T-helper 1 cell treated with Interleukin-12 subunit alpha and Interleukin-12 subunit beta and Interleukin-4 antibody, amounts not matched to agents 30 ng/mL and 1 ng/mL, for 36 hours (primary cell): ENCODE data around the gene GTPBP4. TPM values are rescaled to one million over a fixed set of nuclear protein-coding genes. Genes with fewer than 3 reads are reported as not detected.

Source experiments
- intact Hi-C: fragments of 100-400 bp; cut with micrococcal nuclease; formaldehyde crosslinking; loops from one replicate; pipeline ENCODE4 v1.15.1; 2024
- total RNA-seq: library from RNA; stranded (reverse); gene quantifications from 2 replicates; pipeline ENCODE4 v1.2.3, GENCODE V29; 2022

Gene GTPBP4
- total RNA-seq = 83.4 and 83.7 TPM in 2 replicates

DNA sequence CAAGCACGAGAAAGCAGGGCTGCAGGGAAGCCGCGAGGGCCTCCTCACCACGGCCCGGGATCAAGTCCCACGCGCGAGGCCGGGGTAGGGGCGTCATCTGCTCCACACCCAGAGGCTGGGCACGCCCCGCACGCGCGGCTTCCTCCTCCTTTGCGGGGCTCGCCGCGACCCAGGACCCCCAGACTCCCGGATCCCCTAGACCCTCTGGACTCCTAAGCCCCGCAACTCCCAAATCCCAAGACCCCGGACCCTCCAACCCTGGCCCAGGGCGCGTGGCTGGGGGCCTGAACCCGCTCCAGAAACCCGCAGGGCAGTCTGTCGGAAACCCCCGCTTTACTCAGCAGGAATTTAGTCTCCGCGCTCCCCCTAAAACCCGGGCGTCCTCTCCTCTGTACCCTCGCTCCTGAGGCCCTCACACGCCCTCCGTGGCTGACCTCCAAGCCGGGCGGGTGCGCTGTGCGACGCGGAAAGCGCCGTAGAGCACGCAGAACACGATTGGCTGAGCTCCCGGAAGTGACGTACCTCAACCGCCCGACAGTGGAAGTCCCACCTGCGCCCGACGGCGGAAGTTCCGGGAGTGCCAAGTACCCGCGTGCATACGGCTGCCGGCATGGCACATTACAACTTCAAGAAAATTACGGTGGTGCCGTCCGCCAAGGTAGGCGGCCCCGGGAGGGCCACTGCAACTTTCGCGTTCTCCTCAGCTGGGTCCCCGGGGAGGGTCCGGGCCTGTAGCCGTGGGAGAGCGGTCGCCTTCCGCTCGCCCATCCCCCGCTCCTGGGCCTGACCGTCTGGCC is at the start of gene GTPBP4:
GTPBP4 (plus strand) TSS at position 565 of the 797 bp plus-strand sequence; CDS start at position 611, 46 bp downstream.
- intact Hi-C loops = loop anchor here (1.0 to 2.0 kb wide), 7 partner anchors 55 to 853 kb away; partner anchors contain the start of genes IDI1, LARP4B, WDR37 and ZMYND11

DNA sequence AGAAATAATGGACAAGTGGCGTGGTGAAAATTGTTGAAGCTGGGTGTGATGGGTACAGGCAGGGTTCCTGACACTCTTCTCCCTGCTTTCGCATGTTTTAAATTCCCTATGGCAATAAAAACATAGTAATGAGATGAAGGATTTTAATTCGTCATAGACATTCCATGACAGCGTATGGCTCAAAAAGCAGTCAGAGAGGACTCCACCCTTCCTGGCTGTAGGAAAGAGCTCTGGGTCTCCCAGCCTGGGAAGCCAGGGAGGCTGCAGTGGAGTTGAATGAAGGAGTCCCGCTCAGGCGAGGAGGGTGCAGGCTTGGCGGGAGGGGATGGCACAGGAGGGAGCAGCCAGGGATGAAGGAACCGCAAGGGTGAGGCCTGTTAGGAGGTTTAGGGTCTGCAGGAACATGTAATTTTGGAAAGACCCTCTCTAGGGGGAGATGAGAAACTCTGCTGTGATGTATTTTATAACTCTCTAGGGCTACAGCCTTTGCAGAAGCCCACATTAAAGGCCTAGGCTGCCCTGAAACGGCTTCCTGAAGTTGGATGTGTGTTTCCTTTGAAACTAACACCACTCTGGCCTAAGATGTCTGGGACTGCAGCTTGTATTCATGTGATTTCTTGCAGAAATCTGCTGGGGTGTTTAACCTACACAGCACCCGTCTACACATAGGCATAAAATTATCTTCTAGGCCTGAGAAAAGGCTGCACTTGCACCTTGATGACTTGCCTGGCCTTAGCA is 49.1 kb upstream of the GTPBP4 start:
- intact Hi-C loops = no loop called here

DNA sequence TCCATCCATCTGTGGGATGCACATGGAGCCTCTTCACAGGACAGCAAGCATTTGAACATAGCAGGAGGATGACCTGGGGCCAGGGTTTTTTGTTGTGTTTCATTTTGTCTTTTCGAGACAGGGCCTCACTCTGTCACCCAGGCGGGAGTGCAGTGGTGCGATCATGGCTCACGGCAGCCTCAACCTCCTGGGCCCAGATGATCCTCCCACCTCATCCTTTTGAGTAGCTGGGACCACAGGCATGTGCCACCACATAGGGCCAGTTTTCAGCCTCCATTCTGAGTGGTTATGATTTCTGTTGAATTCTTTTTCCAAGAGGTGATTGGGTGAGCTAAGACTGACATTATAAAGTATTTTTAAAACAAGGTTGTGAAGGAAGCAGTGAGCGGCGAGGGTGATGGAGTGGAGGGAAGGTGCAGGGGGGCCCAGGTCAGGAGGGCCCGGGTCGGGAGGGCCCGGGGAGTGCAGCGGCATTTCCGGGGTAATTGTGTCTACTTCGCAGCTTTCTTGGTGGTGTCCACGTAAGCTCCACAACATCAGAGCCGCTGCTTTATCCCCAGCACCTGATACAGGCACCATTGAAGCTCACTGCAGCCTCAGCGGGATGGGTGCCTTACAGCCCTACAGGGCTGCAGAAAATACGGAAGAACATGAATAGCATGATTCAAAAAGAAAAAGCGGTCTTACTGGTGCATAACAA is 44.8 kb upstream of the GTPBP4 start:
- intact Hi-C loops = no loop called here

DNA sequence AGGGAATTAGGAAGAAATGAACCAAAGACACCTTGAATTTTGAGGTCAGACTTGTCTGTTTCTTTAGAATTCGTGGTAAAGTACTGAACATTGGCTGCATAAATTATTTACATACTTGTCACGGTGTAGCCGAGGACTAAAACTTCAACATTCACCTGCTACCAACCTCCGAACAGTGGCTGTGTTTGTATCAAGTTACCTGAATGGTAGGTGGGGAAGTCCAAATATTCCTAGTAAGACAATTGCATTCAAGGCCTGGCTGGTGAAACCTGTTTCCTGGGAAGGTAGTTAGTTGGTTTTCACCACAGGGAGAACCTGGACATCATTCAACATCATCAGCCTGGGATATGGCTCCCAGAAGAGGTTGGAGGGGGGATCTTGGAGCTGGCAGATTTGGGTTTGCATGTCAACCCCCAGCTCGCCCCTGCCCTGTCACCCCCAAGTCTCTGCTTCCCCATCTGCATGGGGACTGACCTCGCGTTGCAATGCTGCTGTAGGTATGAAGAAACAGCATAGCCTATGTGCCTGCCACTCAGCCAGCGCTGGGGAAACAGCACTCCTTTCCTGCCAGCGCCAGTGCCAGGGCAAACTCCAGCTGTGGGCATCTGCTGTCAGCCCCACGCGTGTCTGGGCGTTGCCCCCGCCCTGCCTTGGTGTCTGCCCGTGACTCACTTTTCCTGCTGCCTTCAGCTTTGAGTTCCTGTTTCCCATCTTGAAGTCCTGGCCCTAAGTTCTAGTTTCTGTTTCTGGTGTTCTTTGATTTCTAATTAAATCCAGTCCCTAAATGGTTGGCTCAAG is 44.0 kb upstream of the GTPBP4 start:
- intact Hi-C loops = no loop called here

DNA sequence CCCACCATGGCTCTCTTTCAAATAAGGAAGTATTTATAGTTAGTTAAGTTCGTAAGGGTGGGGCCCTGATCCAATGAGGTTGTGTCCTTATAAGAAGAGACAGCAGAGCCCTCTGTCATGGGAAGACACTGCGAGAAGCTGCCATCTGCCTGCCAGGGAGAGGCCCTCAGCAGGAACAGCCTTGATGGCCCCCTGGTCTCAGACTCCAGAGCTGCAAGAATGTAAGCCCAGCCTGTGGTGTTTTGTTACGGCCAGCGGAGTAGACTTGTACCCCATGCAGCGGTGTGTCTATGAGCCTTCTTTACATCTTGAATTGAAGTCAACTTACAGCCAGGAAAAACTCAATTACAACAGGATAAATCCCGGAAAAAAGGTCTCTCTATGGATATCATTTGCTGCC is 42.5 kb upstream of the GTPBP4 start:
- intact Hi-C loops = no loop called here

DNA sequence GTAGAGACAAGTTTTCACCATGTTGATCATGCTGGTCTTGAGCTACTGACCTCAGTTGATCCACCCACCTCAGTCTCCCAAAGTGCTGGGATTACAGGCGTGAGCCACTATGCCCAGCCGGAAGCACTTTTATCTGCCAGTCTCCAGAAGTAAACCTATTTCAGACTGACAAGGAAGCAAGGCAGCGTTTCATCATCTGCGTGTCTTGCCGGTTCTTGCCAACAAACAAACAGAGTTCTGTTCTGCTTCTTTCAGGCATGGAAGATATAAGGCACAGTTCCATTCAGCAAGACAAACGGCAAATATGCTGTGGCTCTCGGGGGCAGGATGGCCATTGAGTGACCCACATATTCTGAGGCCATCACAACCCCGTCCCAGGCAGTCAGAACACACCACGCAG is 41.2 kb upstream of the GTPBP4 start:
- intact Hi-C loops = no loop called here

DNA sequence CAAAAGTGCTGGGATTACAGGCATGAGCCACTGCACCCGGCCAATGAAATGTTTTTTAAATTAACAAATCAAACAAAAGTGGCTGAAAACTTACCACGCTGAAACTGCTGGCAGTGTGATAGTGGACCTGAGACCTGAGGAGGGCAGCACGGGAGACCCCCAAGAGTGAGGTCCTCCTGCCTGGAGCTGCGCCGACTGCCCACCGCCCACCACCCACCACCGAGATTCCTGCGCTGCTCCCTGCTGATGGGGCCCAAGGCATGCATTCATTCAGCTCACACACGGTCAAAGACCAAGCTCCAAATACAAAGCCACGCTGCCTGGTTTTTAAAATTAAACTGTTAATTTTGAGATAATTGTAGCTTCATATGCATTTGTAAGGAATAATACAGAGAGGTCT is 40.4 kb upstream of the GTPBP4 start:
- intact Hi-C loops = no loop called here

DNA sequence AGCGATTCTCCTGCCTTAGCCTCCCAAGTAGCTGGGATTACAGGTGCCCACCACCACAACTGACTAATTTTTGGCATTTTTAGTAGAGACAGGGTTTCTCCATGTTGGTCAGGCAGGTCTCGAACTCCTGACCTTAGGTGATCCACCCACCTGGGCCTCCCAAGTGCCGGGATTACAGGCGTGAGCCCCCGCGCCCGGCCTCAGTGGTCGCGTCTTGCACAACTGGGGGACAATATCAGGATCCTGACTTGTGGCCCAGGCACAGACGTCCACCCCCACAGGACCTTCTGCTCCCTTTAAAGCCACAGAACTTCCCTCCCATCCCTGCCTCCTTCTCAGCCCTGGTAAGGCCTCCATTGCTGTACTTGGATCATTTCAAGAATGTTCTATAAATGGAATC is 39.9 kb upstream of the GTPBP4 start:
- intact Hi-C loops = no loop called here

DNA sequence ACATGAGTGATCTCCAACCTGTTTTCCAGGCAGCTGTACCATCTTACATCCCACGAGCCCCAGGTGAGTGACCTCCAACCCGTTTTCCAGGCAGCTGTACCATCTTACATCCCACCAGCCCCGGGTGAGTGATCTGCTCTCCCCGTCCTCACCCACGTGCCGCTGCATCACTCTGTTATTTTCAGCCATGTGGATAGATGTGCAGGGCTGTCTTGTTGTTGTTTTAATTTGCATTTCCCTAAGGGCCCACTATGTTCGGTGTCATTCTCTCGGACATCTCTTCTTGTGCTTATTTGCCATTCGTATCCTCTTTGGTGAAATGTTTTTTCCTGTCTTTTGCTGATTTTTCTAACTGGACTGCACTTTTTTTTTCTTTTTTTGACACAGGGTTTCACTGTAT is 38.8 kb upstream of the GTPBP4 start:
- intact Hi-C loops = no loop called here

DNA sequence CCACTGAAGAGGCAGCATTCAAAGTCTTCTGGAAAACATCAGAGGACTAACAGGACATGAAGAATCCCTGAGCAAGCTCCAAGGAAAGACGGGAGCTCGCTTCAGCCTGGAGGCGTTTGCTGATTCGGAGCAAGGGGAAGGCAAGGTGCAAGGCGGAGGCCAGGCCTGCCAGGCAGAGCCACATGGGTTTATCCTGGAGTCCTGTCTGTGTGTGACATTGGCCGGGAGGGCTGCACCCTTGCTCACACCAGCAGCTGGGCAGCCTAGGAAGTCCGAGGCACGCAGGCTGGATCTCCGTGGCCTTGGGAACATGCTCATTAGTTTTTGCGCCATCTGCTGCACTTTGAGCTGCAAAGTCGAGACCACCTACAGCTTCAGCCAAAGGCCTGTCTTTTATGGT is 34.4 kb upstream of the GTPBP4 start:
- intact Hi-C loops = no loop called here

DNA sequence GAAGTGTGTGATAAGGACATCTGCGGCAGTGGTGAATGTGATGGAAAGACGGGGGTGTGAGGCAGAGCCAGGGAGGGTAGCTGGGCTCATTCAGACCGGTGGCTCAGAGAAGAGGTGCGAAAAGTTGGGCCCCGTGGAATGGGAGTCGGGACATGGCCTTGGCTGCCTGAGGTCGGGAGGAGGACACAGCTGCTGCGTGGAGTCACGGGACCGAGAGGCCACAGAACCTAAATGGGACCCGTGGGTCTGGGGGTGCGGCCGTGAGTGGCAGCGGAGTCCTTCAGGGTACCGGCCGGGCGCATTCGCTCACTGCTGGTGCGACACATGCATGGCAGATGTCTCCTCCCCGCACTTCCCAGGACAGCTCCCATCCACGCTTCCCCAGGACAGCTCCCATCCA is 33.8 kb upstream of the GTPBP4 start:
- intact Hi-C loops = no loop called here

DNA sequence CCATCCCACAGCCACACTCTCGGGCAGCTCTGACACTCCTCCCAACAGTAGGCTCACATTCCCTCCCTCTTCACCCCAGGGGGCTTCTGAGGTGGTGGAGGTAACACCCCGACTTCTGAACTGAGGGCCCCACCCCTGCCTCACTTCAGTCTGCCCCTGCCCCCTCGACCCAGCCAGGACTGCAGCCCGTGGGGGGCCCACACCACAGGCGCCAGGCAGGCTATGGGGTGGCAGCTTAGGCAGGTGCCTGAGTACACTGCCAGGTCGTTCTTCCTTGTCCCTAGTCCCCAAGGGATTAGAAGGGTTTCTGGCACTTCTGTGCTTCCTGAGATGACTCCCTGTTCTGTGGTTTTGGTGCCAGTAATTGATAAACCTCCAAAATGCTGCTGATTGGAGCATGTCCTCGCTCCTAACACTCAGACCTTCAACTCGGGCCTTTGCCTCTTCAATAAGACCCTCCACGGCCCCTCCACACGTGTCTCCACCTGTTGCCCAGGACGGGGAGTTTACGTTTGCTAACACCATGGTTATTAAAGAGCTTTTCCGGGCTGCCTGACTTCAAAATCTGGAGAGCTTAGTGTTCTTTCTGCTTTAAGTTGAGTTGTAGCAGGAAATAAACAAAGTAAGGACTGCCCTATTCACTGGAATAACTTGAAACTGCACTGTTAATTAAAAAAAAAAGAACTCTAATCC is 33.0 kb upstream of the GTPBP4 start:
- intact Hi-C loops = no loop called here

DNA sequence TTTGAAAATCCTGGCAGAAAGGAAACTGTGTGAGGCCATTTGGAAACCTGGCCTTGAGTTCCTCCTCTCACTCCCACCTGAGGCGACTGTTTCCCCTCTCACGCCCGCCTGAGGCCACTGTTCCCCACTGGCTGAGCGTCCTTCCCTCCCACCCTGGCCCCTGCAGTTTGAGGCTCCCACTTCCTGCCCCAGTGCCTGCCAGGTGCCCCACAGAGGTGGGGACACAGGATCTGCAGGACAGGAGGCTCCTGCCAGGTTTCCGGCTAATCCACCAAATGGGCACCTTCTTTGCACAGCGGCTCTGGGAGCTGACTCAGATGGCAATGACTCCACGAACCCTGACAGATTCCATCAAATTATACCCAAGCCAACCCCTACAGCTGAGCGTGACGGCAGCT is 32.4 kb upstream of the GTPBP4 start:
- intact Hi-C loops = no loop called here

DNA sequence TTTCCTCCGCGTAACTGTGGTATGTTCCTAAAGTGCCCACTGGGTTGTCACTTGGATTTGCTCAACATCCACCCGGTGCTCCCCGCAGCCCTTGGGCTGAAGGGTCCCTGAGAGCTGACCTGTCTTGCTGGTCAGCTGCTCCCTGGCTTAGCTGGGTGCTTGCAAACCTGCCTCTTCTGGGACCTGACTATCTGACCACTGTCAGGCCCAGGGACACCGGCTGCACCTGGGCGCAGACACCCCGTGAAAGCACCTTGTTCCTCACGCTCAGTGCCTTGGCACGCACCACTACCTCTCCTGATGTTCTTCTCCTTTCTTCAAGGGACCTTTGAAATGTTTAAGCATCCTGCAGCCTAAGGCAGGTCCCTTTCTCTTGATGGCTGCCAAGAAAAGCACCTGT is 30.1 kb upstream of the GTPBP4 start:
- intact Hi-C loops = no loop called here

DNA sequence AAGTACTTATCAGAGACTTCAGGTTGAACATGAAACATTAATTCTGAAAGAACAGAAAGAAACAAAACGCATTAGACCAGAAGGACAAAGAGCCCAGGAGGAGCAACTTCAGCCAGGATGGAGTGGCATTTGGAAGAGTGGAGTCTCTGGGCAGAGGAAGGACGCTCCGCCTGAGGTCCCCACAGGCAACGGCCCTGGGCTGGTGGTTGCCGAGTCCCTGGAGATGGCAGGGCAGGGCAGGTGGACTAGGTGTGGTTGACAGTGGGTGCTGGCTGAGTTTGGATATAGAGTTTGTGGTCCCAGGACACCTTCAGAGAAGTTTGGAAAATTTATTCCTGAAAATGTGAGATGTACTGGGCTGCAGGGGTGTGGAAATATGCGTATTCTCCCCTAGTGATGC is 29.4 kb upstream of the GTPBP4 start:
- intact Hi-C loops = no loop called here

DNA sequence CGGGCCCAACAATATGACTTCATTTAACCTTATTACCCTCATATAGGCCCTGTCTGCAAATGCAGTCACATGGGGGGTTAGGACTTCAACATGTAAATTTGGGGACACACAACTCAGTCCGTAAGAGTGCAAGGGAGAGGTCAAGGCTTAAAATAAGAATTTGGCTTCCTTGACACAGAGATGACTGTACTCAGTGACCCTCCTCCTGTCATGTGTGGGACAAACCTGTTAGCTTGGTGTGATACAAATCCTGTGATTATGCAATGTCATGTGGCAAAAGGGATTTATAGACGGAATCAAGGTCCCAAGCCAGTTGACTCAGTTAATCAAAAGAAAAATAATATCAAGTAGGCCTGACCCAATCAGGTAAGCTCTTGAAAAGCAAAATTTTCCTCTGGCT is 25.9 kb upstream of the GTPBP4 start:
- intact Hi-C loops = no loop called here

DNA sequence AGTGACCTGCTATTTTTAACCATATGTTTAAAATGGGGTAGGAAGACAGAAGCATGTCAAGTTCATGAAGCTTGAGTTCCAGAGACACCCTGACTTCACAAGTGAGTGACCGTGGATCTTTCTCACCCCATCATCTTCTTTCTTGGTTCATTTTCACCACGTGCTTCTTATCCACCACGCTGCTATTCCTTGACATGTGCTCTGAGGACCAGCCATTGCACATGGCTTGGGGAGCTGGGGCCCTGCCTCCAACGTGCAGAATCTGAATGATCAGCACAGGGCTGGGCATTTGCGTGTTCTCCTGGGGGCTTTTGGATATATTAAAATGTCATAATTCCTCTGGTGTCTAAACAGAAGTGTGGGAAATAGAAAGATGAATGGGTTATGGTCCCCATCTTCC is 25.0 kb upstream of the GTPBP4 start:
- intact Hi-C loops = no loop called here

DNA sequence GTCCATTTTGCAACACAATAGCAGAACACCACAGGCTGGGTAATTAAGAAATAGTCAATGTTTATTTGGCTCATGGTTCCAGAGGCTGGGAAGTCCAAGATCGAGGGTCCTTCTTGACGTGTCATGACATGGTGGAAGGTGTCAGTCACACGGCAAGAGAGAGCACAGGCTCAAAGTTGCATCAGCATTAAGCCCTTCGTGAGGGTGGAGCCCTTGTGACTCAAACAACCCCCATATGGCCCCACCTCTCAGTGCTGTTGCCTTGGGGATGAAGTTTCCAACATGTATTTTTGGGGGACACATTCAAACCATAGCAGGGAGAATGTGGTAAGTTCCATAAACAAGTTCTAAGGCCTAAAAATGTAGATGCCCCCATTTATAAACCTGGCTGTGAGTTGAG is 24.6 kb upstream of the GTPBP4 start:
- intact Hi-C loops = no loop called here

DNA sequence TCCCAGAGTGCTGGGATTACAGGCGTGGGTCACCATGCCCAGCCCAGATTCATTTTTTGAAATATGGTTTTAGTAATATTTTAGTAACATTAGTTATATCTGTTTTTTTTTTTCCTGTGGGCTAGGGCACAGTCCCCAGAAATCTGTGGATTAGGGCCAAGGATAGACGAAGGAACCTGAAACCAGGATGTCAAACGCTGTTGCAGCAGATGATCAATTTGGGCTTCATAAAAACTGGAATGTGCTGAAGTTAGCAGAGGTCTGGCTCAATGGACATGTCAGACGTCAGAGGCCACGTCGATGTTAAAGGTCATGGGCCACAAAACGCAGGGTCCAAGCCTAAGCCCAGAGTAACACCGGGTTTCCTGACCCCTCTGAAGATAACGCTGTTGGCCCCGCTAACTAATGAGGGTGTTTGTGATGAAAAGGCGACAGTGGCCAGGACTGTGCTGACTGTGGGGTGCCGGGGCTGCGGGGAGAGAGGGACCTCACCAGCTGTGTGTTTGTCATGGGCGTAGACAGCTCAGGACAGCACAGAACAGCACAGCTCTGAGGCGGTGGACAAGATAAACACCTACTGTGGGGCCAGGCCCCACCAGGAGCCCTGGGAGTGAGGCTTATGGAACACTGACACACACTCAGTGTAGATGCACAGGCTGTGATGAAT is 23.8 kb upstream of the GTPBP4 start:
- intact Hi-C loops = no loop called here

DNA sequence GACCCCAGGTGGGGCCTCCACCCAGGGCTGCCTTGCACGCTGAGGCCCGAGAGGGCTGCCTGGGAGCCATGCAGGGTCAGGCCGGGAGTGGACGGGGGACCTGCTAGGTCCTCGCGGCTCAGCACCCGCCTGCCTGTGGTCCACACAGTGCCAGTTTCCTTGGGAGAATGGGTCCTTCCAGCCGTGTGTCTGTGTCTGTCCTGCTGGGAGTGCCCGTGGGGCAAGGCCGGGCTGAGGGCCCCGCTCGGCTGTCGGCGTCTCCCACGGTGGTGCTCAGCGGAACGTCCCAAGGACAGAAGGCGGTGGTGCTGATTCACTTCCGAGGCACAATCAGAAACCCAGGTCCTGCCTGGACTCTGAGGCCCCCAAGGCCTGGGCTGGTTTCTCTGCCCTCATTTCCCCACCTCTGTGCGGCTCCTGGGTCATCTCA is 23.2 kb upstream of the GTPBP4 start:
- intact Hi-C loops = no loop called here
